GM12872 (cell line): ENCODE results near the gene PVALEF.

Source experiments
- TF ChIP-seq, protein P1 (sequence below): IDR thresholded peaks from 3 replicates; pipeline ENCODE4 v1.5.1; 2011; ENCODE audit warnings: low read depth, mild to moderate bottlenecking, low read length, moderate library complexity; ENCODE audit not compliant: insufficient read depth

PVALEF gene

DNA sequence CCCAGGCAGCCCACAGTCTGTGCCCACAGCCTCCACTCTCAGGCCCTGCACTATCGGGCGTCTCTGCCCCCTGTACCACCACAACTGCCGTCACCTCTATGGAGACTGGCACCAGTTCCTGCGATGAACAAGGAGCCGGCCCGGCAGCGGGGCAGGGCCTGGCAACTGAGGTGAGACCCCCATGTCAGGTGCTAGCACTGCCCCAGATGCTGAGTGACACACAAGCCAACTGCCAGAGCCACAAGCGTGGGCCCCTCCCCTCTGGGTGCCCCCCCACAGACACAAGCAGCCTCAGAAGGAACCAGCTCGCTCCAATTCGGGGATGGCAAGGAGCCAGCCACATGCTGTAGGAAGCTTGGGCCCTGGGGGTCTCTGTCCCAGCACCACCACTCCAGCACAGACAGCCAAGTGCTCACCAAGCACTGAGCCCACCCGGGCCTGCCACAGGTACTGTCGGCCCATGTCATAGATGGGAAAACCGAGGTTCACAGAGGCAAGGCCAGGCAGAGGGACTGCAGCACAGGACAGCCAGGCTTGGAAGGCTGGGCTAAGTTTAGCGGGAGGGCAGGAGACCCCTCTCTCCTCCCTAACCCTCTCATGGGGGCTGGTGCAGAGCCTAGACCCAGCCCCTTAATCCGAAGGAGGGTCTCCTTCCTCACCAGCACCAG is 1.5 kb upstream of the PVALEF start:
- TF ChIP-seq, protein P1, sequence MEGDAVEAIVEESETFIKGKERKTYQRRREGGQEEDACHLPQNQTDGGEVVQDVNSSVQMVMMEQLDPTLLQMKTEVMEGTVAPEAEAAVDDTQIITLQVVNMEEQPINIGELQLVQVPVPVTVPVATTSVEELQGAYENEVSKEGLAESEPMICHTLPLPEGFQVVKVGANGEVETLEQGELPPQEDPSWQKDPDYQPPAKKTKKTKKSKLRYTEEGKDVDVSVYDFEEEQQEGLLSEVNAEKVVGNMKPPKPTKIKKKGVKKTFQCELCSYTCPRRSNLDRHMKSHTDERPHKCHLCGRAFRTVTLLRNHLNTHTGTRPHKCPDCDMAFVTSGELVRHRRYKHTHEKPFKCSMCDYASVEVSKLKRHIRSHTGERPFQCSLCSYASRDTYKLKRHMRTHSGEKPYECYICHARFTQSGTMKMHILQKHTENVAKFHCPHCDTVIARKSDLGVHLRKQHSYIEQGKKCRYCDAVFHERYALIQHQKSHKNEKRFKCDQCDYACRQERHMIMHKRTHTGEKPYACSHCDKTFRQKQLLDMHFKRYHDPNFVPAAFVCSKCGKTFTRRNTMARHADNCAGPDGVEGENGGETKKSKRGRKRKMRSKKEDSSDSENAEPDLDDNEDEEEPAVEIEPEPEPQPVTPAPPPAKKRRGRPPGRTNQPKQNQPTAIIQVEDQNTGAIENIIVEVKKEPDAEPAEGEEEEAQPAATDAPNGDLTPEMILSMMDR, result no peak

DNA sequence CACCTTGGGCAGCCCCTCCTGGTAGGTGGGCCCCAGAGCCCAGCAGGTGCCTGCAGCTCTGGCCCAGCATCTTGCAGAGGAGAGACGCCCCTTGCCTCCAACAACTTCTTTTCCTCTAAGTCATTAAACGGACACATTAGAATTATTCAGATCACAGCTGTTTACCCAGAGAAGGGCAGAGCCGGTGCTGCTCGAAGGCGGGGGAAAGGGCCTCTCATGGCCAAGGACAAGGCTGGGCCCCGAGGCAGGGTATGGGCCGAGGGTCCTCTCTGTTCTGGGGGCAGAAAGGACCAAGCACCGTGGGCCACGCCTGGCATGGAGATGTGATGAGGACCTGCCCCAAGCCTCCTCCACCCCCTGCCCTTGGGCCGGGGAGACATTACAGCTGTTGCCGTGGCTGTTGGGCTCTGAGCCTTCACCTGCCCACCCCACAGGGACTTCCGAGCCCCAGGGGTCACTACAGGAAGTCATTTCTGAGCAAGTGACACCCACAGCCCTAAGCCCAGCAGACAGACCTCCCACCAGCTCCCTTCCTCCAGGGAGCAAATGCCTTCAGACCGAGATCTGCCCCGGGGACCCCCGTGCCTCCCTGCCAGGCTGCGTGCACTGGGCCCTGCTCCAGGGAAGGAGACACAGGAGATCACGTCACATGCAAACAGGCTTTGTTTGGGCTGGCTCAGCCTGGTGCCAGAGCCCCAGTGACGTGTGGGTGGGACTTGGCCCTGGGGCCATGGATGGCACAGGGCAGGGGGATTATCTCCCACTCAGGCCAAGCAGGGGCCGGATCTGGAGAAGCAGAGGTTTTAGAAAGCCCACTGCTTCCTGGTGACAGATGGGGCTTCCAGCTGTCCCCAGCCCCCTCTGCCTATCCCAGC is 699 bp upstream of the PVALEF start:
- TF ChIP-seq, protein P1, result no peak

DNA sequence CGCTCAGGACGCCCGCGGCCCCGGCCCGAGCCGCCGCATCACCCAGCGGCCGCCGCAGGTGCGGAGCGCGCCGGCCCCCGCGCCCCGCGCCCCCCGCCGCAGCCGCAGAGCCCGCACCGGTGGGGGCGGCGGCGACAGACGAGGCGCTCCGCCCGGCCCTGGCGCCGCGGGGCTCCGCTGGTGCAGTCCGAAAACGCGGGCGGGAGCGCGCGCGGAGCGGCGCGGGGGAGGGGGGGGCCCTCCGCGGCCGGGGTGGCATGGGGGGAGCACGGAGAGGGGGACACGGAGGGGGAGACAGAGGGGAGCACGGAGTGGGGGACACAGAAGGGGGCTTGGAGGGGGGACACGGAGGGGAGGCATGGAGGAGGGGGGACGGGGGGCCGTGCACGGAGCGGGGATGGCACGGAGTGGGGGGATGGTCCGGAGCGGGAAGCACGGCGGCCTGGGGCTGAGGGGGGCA is 756 bp downstream of the PVALEF start, which contains the start of gene AATK:
Gene AATK, minus strand, starts transcription at position 189 of the 460 bp plus-strand sequence. CDS start 229 bp downstream, outside the sequence.
- TF ChIP-seq, protein P1, result no peak

DNA sequence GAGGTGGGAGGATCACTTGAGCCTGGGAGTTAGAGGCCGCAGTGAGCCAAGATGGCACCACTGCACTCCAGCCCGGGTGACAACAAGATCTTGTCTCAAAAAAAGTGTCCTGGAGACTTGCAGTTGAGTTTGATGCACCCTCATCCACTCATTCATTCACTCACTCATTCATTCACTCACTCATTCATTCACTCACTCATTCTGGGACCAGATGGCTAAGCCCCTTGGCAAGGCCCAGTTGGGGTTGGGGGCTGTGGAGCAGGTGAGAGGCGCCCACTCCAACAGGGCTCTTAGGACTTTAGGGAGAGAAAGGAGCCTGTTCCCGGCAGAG is 1.9 kb downstream of the PVALEF start:
- TF ChIP-seq, protein P1, result no peak

DNA sequence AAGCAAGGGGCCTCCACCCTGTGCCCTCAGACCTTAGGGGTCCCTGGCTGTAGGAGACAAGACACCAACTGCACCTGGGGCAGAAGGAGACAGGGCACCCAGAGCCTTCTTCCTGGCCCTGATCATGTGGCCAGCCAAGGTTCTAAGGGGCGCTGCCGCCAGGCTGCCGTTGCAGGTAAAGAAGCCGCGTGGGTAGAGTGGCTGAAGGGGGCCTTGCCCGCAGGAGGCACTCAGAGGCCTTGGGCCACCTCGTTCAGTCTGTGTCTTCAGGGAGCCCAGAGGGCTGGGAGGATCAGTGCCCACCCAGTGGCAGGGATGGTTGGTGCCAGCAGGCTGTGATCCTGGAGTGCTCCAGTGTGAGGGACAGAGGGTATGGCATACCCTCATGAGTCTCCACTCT is 2.3 kb downstream of the PVALEF start:
- TF ChIP-seq, protein P1, result no peak

DNA sequence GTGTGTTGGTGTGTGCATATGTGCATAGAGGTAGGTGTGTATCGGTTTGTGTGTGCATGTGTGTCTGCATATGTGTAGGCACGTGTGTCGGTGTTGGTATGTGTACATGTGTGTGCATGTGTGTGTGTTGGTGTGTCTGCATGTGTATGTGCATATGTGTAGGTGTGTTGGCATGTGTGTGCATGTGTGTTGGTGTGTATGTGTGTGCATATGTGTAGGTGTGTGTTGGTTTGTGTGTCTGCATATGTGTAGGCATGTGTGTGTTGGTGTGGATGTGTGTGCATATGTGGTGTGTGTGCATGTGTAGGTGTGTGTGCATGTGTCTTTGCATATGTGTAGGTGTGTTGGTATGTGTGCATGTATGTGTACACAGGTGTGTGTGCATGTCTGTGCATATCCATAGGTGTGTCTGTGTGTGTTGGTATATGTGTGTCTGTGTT is 4.6 kb downstream of the PVALEF start:
- TF ChIP-seq, protein P1, result no peak

DNA sequence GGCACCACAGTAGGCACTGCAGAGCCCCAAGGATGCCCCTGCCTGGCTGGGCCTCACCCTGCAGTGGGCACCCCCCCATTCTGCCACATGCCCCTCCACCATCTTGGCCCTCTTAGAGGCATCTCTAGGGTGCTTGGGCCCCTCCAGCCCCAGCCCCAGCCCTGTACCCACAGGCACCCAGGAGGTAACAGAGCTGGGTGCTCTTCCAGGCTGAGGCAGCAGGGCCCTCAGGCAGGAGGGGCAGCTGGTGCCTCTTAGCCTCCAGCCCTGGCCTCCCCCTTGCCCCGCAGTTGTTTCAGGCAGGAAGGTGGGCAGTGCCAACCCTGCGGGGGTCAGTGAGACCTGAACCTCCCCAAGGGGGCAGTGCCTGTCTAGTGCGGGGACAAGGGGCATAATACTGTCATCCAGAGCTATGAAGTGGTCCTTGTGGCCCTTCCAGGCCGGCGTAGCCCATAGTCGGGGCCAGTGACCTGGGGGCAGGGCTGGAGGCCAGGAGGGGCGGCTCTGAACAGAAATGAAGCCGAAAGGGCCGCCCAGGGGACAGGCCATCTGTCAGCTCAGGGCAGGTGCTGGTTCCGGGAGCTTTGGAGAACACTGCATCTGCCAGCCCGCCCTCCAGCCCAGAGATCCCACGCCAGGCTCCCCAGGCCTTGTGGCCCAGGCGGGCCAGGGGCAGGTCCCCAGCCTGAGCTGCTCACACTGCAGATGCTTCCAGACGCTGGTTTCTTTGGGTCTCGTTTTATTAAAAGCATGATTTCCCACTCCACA is 5.6 kb downstream of the PVALEF start:
- TF ChIP-seq, protein P1, result no peak
